Left lobe of liver (tissue), 2 donors: ENCODE measurements around the gene RAD9A. TPM values are rescaled to one million over a fixed set of nuclear protein-coding genes. Genes with fewer than 3 reads are reported as not detected.

Experiments
- ATAC-seq: fragments of 200-7000 bp; cut with Tn5 transposase; one replicate; pipeline ENCODE4 v1.9.1; 2020; ENCODE audit warnings: mild to moderate bottlenecking, moderate library complexity
- DNase-seq: peaks from one replicate; pipeline ENCODE4 v3.0.0-alpha.2; 2020; ENCODE audit warnings: low spot score
- total RNA-seq: library from RNA; stranded (reverse); gene quantifications from one replicate; pipeline ENCODE4 v1.2.1, GENCODE V29; 2021
- donor health status: DM: no; HTN: no; CAD: no; lungs with moderate emphysema.
- donor health status: DM: no; HTN: yes; CAD: no.

RAD9A gene
- total RNA-seq, 1 donor from 2014 or later, result 14.9 TPM

- DNase-seq (no peak), ATAC-seq (peak; percentile 7)
These were observed 29.7 kb downstream of the RAD9A start for GRCh38 chr11:67421430-67422031.

- DNase-seq (no peak), ATAC-seq (no peak)
These were observed 31.1 kb downstream of the RAD9A start for GRCh38 chr11:67422891-67423290.

GRCh38 chr11:67423466-67423865 lies 31.7 kb downstream of the RAD9A start:
- ATAC-seq, result no peak

GRCh38 chr11:67423891-67424613 lies 32.3 kb downstream of the RAD9A start:
- ATAC-seq (no peak), DNase-seq (no peak)

More at GRCh38 chr11:67423466-67423865, 31.7 kb downstream of the RAD9A start:
- DNase-seq, result no peak

- DNase-seq, result peak; percentile 65
These were observed 35.6 kb downstream of the RAD9A start for GRCh38 chr11:67427364-67427859.

GRCh38 chr11:67428052-67429001 lies 36.5 kb downstream of the RAD9A start, which contains the start of gene RPS6KB2:
Gene RPS6KB2, plus strand, starts transcription at chr11:67428494. Its CDS starts 52 bp downstream, at chr11:67428546.
- ATAC-seq (peak; percentile 91), DNase-seq (peak; percentile 99)

More at GRCh38 chr11:67427364-67427859, 35.6 kb downstream of the RAD9A start:
- ATAC-seq, result peak; percentile 55

- ATAC-seq, result no peak
- DNase-seq, result no peak
These were observed 37.4 kb downstream of the RAD9A start for GRCh38 chr11:67429038-67429668.

GRCh38 chr11:67429722-67430121 lies 37.9 kb downstream of the RAD9A start:
- no peak for ATAC-seq
- DNase-seq, result no peak

GRCh38 chr11:67431346-67432249 lies 39.8 kb downstream of the RAD9A start:
- DNase-seq, result no peak

GRCh38 chr11:67432655-67433349 lies 41.0 kb downstream of the RAD9A start:
- ATAC-seq (no peak), DNase-seq (no peak)

More at GRCh38 chr11:67431346-67432249, 39.8 kb downstream of the RAD9A start:
- no peak for ATAC-seq

- ATAC-seq (no peak), DNase-seq (no peak)
These were observed 42.0 kb downstream of the RAD9A start for GRCh38 chr11:67433536-67434394.

- DNase-seq, result no peak
- no peak for ATAC-seq
These were observed 42.7 kb downstream of the RAD9A start for GRCh38 chr11:67434395-67434881.

- ATAC-seq (no peak), DNase-seq (no peak)
These were observed 43.4 kb downstream of the RAD9A start for GRCh38 chr11:67435031-67435726.

- no peak for DNase-seq
- ATAC-seq, result no peak
These were observed 44.1 kb downstream of the RAD9A start for GRCh38 chr11:67435727-67436458.

- peak; percentile 6 for ATAC-seq
These were observed 44.8 kb downstream of the RAD9A start for GRCh38 chr11:67436459-67437081.

More at GRCh38 chr11:67436459-67437081, 44.8 kb downstream of the RAD9A start:
- no peak for DNase-seq
